Esophagus muscularis mucosa (tissue), 4 donors: ENCODE measurements around the gene PLD4. TPM values are rescaled to one million over a fixed set of nuclear protein-coding genes. Genes with fewer than 3 reads are reported as not detected.

Source experiments
- DNase-seq: peaks from one replicate; pipeline ENCODE4 v3.0.0-alpha.2; 2017; ENCODE audit errors: extremely low spot score
- H3K27ac ChIP-seq, 4 donors: fragments of 200-600 bp; sonication (generic); replicated peaks in 1 of 4; 1 replicate in 3 of 4; 2 replicates in 1 of 4; pipeline ENCODE4 v1.5.1; 2016 to 2019; ENCODE audit warnings: mild to moderate bottlenecking in 1 of 4
- H3K27me3 ChIP-seq, 4 donors: fragments of 200-600 bp; sonication (generic); one replicate each; pipeline versions ENCODE4 v1.5.1 to v1.6.0; 2016 to 2019
- H3K36me3 ChIP-seq, 4 donors: fragments of 200-600 bp; sonication (generic); one replicate each; pipeline ENCODE4 v1.5.1; 2016 to 2019
- H3K4me1 ChIP-seq, 4 donors: fragments of 200-600 bp; sonication (generic); one replicate each; pipeline ENCODE4 v1.5.1; 2016 to 2019
- H3K4me3 ChIP-seq, 4 donors: fragments of 200-600 bp; sonication (generic); 1 replicate in 2 of 4; 2 replicates in 2 of 4; pipeline ENCODE4 v1.5.1; 2016 to 2019; ENCODE audit warnings: mild to moderate bottlenecking in 4 of 4, moderate library complexity in 1 of 4
- H3K9me3 ChIP-seq, 4 donors: fragments of 200-600 bp; sonication (generic); 1 replicate in 3 of 4; 2 replicates in 1 of 4; pipeline ENCODE4 v1.5.1; 2016 to 2019
- EP300 ChIP-seq: sonication (generic); formaldehyde crosslinking; IDR thresholded peaks from one replicate; pipeline ENCODE4 v1.6.1; 2017; ENCODE audit warnings: antibody characterized with exemption
- POLR2A ChIP-seq: fragments of 450-650 bp; IDR thresholded peaks from one replicate; pipeline ENCODE4 v1.6.1; 2017; ENCODE audit warnings: antibody characterized with exemption, moderate library complexity, mild to moderate bottlenecking, low read depth
- POLR2AphosphoS5 ChIP-seq, 2 donors: sonication (generic); formaldehyde crosslinking; IDR thresholded peaks; one replicate each; pipeline ENCODE4 v1.6.1; 2017; ENCODE audit warnings: antibody characterized with exemption in 2 of 2
- WGBS: methylation state at CpG from one replicate; pipeline ENCODE4 v1.1.5; 2018; 5-methylcytosine and 5-hydroxymethylcytosine counted together
- intact Hi-C: fragments of 100-400 bp; cut with DNase I; formaldehyde crosslinking; loops from one replicate; pipeline ENCODE4 v1.15.1; 2023
- total RNA-seq, 4 donors: library from RNA; depleted of rRNA; stranded (reverse); fragments of >200 nt; gene quantifications; one replicate each; pipeline versions ENCODE4 v1.1.0 to v1.2.1, GENCODE V29; 2016
- TF ChIP-seq, protein P1 (sequence below), 3 experiments: fragments of 200-600 bp in 2 of 3; fragments of 450-650 bp in 1 of 3; sonication (generic) in 2 of 3; IDR thresholded peaks; one replicate each; pipeline ENCODE4 v1.5.1; 2017 to 2019; ENCODE audit warnings: antibody characterized with exemption in 3 of 3, mild to moderate bottlenecking in 2 of 3, moderate library complexity in 1 of 3

The PLD4 gene
- total RNA-seq, 4 donors from 2014 or later = under 0.01 to 0.50 (median 0.15) TPM

- no peak for DNase-seq
- intact Hi-C loops = no loop called here
- 81% methylated on average over 6 of the region's 10 CpGs for WGBS
- Histone ChIP-seq H3K4me1 (peaks cover 5 to 10% (median 9%) of the 10 kb centered on the region in 4 donors), H3K36me3 (no peaks in the 10 kb centered on the region), H3K4me3 (no peak overlapping the region), H3K9me3 (peaks cover 0 to 7% (median 6%) of the 10 kb centered on the region in 4 donors), H3K27ac (no peak overlapping the region), H3K27me3 (no peaks in the 10 kb centered on the region)
- TF ChIP-seq POLR2A (no peak), POLR2AphosphoS5 (IDR thresholded peaks at IDR 0.05) (no peak), EP300 (no peak)
- TF ChIP-seq, protein P1, sequence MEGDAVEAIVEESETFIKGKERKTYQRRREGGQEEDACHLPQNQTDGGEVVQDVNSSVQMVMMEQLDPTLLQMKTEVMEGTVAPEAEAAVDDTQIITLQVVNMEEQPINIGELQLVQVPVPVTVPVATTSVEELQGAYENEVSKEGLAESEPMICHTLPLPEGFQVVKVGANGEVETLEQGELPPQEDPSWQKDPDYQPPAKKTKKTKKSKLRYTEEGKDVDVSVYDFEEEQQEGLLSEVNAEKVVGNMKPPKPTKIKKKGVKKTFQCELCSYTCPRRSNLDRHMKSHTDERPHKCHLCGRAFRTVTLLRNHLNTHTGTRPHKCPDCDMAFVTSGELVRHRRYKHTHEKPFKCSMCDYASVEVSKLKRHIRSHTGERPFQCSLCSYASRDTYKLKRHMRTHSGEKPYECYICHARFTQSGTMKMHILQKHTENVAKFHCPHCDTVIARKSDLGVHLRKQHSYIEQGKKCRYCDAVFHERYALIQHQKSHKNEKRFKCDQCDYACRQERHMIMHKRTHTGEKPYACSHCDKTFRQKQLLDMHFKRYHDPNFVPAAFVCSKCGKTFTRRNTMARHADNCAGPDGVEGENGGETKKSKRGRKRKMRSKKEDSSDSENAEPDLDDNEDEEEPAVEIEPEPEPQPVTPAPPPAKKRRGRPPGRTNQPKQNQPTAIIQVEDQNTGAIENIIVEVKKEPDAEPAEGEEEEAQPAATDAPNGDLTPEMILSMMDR (IDR thresholded peaks at IDR 0.05) = no peak
These were observed 2.7 kb downstream of the PLD4 start for GRCh38 chr14:104927432-104927816.

GRCh38 chr14:104927901-104928300, 3.2 kb downstream of the PLD4 start:
- 62% methylated on average over 7 of the region's 8 CpGs for WGBS

DNA sequence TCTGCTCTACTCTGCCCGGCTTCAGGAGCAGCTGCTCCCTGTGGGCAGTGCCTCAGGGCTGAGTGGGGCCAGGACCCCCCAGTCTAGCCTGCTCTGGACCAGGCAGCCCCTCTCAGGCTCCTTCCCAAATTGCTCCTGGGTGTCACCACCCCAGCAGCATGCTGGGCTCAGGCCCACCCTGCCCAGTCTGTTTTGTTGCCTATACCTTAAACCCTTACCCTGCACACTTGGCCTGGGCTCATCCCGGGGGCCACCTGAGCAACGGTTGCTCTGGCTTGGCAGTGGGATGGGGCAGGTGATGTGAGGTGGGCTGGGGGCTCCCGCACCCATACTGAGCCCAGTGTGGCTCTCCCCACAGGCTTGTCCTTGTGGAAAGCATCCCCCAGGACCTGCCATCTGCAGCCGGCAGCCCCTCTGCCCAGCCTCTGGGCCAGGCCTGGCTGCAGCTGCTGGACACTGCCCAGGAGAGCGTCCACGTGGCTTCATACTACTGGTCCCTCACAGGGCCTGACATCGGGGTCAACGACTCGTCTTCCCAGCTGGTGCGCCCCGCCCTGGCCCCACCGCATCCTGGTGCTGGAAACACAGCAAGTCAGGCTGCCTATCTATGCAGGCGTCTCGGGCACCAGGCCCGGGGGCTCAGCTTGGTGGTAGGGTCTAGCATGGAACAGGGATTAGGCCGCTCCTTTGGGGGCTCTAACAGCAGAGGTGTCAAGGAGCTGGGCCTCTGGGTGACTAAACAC, 3.9 kb downstream of the PLD4 start:
- no peak for DNase-seq

More at GRCh38 chr14:104927901-104928300, 3.2 kb downstream of the PLD4 start:
- intact Hi-C loops = no loop called here
- no peaks in the 10 kb centered on the region for H3K36me3 ChIP-seq
- H3K27me3 ChIP-seq = no peaks in the 10 kb centered on the region
- H3K27ac ChIP-seq = no peak overlapping the region
- DNase-seq = no peak
- no peak overlapping the region for H3K4me3 ChIP-seq
- H3K9me3 ChIP-seq = peaks cover 0 to 7% (median 6%) of the 10 kb centered on the region in 4 donors
- peaks cover 10 to 15% (median 14%) of the 10 kb centered on the region in 4 donors for H3K4me1 ChIP-seq
- TF ChIP-seq POLR2AphosphoS5 (IDR thresholded peaks at IDR 0.05) (no peak), POLR2A (no peak), EP300 (no peak)
- TF ChIP-seq, protein P1 (IDR thresholded peaks at IDR 0.05) = no peak

DNA sequence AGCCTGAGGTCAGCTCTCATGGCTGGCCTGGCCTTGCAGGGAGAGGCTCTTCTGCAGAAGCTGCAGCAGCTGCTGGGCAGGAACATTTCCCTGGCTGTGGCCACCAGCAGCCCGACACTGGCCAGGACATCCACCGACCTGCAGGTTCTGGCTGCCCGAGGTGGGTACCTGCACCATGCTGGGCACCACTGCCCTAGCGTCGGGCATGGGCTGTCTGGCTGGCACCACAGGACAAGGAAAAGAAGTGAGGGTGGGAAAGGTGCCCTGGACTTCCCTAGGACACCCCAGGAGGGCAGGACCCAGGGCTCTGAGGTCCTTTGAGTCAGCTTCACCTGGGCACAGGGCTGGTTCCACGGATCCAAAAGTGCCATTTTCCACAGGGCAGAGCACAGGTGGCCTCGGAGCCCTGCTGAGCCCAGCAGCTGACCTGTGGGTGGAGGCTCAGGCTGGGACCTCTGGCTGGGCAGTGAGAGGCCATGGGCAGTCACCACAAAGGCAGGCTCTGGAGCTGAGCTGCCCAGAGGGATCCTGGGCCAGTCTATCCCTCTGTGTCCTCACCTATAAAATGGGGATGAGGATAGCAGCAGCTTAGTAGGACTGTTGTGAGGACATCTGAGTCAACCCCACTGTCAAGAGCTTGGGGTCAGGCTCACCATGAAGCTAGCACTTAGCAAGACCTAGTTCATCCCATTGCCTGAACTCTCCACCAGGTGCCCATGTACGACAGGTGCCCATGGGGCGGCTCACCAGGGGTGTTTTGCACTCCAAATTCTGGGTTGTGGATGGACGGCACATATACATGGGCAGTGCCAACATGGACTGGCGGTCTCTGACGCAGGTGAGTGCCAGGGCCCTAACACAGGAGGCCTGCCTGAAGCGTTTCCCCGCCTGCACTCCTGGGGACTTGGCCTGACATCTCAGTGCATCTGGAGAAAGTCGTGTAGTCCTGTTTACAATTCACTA, 4.9 kb downstream of the PLD4 start:
- Histone ChIP-seq H3K4me1 (peaks cover 11 to 29% (median 26%) of the 10 kb centered on the region in 4 donors), H3K27me3 (no peaks in the 10 kb centered on the region), H3K36me3 (no peaks in the 10 kb centered on the region), H3K9me3 (no peaks in the 10 kb centered on the region), H3K4me3 (no peak overlapping the region), H3K27ac (no peak overlapping the region)
- TF ChIP-seq EP300 (no peak), POLR2A (no peak), POLR2AphosphoS5 (IDR thresholded peaks at IDR 0.05) (no peak)
- TF ChIP-seq, protein P1 (IDR thresholded peaks at IDR 0.05) = no peak
- WGBS = 79% methylated on average over 4 of the region's 15 CpGs
- no peak for DNase-seq
- intact Hi-C loops = loop anchor here (5.0 kb wide), 1 partner anchor 43 kb away; no protein-coding TSS in a partner anchor

More for the DNA sequence above, 3.9 kb downstream of the PLD4 start:
- no peak overlapping the region for H3K27ac ChIP-seq
- WGBS = 93% methylated on average over 6 of the region's 17 CpGs
- intact Hi-C loops = no loop called here
- no peaks in the 10 kb centered on the region for H3K36me3 ChIP-seq
- H3K9me3 ChIP-seq = peaks cover 0 to 7% (median 6%) of the 10 kb centered on the region in 4 donors
- no peak for TF ChIP-seq POLR2AphosphoS5 (IDR thresholded peaks at IDR 0.05)
- TF ChIP-seq, protein P1 (IDR thresholded peaks at IDR 0.05) = no peak
- no peak overlapping the region for H3K4me3 ChIP-seq
- no peaks in the 10 kb centered on the region for H3K27me3 ChIP-seq
- peaks cover 11 to 19% (median 18%) of the 10 kb centered on the region in 4 donors for H3K4me1 ChIP-seq
